Heart left ventricle (tissue), 13 donors: ENCODE results near the gene NINJ1.

Source experiments
- POLR2A ChIP-seq, 2 donors: fragments of 450-650 bp; IDR thresholded peaks; one replicate each; pipeline ENCODE4 v1.6.1; 2017; ENCODE audit warnings: antibody characterized with exemption in 2 of 2, mild to moderate bottlenecking in 2 of 2, moderate library complexity in 2 of 2
- TF ChIP-seq, protein P1 (sequence below), 12 donors: fragments of 200-600 bp; sonication (generic) in 4 of 12; IDR thresholded peaks; one replicate each; pipeline versions ENCODE4 v1.5.0 to v1.8.0; 2018 to 2022; ENCODE audit warnings: antibody characterized with exemption in 12 of 12, mild to moderate bottlenecking in 5 of 12
- donor health status: ischemic (EF 13 %, LVEDD 7.1; RV severe dilation, severe dysfunction).
- donor health status: DM: no; HTN: yes; CAD: no.
- donor health status: DM: no; HTN: no; CAD: no.
- donor health status: ischemic (EF 25% LVEDD 6.9; RV normal size, moderate dysfunction).
- donor health status: ischemic (EF 25% LVEDD 5.7; RV mildly dilated, moderate dysfunction).
- donor health status: ischemic (EF 35%, LVEDD 5.7; RV mildly dilated, moderate dysfunction).
- donor health status: nonischemic (EF 11% LVEDD 7.7; RV severe dilation, severe dysfunction).
- donor health status: DM: yes; HTN: yes; CAD: no.
- donor health status: PGD.
- donor health status: ischemic (EF 29% LVEDD 5.4; RV normal size, mild dysfunction).
- donor health status: nonischemic (EF 23%, LVEDD 6.1; RV moderate dilation, normal function).

DNA sequence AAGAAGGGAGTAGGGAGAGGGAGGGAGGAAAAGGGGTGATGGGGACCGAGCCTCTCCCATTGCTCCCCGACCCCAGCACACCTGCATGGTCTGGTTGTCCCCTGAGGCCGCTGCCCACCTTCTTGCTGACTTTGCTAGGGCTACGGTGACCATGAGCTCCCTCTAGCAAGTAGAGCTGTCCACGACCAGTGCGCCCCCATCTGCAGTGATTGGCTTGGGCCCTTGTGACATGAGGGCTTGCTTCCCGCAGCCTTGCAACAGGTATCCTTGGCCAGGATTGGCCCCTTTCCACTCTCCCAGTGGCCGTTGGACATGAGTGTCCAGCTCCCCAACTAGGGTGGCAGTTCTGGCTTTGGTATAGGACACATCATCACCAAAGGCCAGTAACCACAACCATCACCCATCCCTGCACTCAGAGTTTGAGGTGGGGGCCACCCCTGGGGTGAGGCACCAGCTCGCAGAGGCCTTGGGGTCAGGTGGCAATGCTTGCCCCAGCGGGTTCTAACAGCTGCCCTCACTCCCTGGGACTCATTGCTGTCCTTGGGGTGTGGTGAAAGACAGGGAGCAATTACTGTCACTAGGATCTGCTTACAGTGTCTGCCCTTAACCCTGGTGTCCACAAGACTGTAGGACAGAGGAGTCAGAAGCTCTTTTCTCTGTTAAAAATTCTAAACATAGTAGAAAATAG, 17.2 kb upstream of the NINJ1 start:
- TF ChIP-seq, protein P1, sequence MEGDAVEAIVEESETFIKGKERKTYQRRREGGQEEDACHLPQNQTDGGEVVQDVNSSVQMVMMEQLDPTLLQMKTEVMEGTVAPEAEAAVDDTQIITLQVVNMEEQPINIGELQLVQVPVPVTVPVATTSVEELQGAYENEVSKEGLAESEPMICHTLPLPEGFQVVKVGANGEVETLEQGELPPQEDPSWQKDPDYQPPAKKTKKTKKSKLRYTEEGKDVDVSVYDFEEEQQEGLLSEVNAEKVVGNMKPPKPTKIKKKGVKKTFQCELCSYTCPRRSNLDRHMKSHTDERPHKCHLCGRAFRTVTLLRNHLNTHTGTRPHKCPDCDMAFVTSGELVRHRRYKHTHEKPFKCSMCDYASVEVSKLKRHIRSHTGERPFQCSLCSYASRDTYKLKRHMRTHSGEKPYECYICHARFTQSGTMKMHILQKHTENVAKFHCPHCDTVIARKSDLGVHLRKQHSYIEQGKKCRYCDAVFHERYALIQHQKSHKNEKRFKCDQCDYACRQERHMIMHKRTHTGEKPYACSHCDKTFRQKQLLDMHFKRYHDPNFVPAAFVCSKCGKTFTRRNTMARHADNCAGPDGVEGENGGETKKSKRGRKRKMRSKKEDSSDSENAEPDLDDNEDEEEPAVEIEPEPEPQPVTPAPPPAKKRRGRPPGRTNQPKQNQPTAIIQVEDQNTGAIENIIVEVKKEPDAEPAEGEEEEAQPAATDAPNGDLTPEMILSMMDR (IDR thresholded peaks at IDR 0.05): no peak
- TF ChIP-seq POLR2A (IDR thresholded peaks at IDR 0.05): no peak
